Stimulated activated effector memory CD8-positive, alpha-beta T cell treated with anti-CD3 and anti-CD28 coated beads, Interleukin-12 subunit alpha, Interleukin-12 subunit beta, amount 100 ng/mL, for 72 hours (primary cell): Measurements from ENCODE around the gene NOTCH3.

Experiments used
- ATAC-seq: fragments of 150-1000 bp; cut with Tn5 transposase; 2 replicates; pipeline ENCODE4 v1.10.0; 2021
- DNase-seq, 2 donors: peaks; one replicate each; pipeline ENCODE4 v3.0.0; 2021 to 2022; ENCODE audit warnings: low spot score in 2 of 2
- H3K27ac Mint-ChIP-seq: one replicate; pipeline ENCODE4 v1.8.0; 2022; ENCODE audit warnings: mild to moderate bottlenecking, mixed read lengths
- H3K36me3 Mint-ChIP-seq: one replicate; pipeline ENCODE4 v1.8.0; 2022; ENCODE audit warnings: mild to moderate bottlenecking, mixed read lengths
- H3K4me1 Mint-ChIP-seq: one replicate; pipeline ENCODE4 v1.8.0; 2022; ENCODE audit warnings: mixed read lengths
- H3K4me3 Mint-ChIP-seq: one replicate; pipeline ENCODE4 v1.8.0; 2022; ENCODE audit warnings: mild to moderate bottlenecking, mixed read lengths
- H3K9me3 Mint-ChIP-seq: one replicate; pipeline ENCODE4 v1.8.0; 2022; ENCODE audit warnings: mixed read lengths

The NOTCH3 gene

DNA sequence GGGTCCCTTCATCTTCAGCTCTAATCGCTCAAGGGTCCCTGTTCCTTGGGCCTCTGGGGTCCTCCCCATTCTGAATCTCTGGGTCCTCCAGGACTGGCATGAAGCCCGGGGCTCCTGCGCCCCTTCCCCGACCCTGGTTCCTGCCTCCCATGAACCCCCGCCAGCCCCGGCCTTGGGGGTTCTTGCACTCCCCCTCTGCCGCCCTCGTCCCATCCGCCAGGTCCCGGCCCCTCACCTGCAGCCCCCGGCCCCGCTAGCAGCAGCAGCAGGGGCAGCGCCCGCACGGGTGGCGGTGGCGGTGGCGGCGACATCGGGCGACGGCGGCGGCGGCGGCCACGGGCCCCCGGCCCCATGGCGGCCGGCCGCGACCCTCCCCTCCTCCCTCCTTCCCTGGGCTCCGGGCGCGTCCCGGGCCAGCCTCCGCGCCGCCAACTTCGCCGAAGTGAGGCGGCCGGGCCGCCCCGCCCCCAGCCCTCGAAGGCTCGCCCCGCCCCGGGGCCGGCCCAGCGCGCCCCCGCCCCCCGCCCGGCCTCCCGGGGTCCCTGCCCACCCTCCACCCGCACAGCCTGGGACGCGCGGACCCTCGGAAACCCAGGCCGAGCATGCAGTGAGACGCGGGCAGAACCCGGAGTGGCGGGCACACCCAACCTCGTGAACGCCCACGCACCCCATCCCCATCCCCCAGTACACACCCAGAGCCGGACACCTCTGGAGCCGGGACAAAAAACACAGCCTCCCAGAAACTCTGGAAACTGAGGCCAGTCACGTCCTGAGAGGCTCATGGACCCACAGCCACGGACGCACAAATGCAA lies at the start of gene NOTCH3:
NOTCH3 (minus strand) TSS at position 443 of the 812 bp plus-strand sequence; CDS start at position 353, 90 bp downstream.
- Mint-ChIP-seq H3K27ac (no peak within 1 kb of the TSS), H3K36me3 (no peaks in the 10 kb centered on the region), H3K9me3 (no peaks in the 10 kb centered on the region), H3K4me3 (peak within 1 kb of the TSS; percentile 33), H3K4me1 (peaks cover 7% of the 10 kb centered on the region)
- no peak for ATAC-seq
- DNase-seq = no peak

DNA sequence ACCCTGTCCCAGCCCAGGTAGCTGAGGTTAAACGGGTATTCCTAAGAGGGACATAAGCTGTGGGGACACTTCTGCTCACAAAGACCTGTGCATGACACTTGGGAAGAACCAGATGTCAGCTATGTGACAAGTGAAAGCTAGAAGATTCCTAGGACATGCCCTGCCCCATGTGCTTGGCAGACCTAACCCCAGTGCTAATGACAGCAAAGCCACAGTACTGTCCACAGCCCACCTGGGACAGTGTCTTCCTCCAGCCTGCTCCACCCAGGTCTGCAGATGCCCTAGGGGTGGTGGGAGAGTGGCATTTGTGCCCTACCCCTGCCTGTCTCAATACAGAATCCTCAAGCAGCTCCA lies 49.8 kb upstream of the NOTCH3 start:
- peaks cover 97% of the 10 kb centered on the region for H3K36me3 Mint-ChIP-seq
- peaks cover 27% of the 10 kb centered on the region for H3K4me1 Mint-ChIP-seq
- no peaks in the 10 kb centered on the region for H3K9me3 Mint-ChIP-seq
- DNase-seq = no peak
- no peak overlapping the region for H3K4me3 Mint-ChIP-seq
- ATAC-seq = no peak
- no peak overlapping the region for H3K27ac Mint-ChIP-seq

DNA sequence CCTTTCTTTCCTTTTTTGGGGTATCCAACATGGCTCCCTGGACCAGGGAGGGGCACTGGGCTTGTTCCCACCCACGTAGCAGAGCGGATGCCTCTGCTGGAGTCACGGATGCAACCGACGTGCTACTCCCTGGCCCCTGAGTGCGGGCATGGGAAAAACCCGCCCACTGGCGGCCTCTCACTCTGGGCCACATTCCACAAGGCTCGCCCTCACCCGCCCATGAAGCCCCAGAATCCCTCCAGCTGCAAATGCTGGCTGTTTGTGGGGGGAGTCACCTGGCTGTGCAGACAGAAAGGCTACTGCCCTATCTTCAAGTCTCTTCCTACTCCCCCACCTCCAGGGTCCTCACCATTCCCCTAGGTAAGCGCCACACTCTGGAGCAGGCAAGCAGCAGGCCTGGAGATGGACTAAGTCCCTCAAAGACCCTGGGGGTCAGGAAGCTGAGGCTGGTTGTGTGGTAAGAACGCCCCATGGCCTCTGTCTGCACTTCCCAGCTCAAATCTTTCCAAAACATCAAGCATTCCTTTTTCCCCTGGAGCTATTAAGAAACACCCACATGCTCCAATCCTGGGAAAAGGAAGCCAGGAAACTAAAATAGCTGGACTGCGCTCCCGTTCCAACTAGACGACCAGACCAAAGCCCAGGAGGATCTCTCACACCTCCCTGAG lies 49.3 kb upstream of the NOTCH3 start:
- peaks cover 28% of the 10 kb centered on the region for H3K4me1 Mint-ChIP-seq
- peaks cover 93% of the 10 kb centered on the region for H3K36me3 Mint-ChIP-seq
- no peak overlapping the region for H3K27ac Mint-ChIP-seq
- DNase-seq = no peak
- ATAC-seq = no peak
- no peak overlapping the region for H3K4me3 Mint-ChIP-seq
- no peaks in the 10 kb centered on the region for H3K9me3 Mint-ChIP-seq

DNA sequence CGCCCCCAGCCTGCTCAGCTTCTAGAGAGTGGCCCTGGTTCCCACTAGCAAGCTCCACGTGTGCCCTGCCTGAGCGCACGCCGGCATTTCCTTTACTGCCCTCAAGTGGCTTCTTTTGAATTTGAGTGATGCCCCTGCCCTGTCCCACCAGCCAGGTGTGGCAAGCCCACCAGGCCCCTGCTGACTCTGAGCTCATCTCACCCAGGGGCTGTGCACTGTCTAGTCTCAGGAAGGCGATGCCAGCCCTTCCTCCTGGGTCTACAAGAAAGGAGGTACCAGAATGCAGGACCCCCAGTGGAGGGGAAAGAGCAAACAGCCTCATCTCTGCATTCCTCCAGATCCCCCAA lies 48.7 kb upstream of the NOTCH3 start:
- Mint-ChIP-seq H3K9me3 (no peaks in the 10 kb centered on the region), H3K36me3 (peaks cover 93% of the 10 kb centered on the region), H3K27ac (no peak overlapping the region), H3K4me1 (peaks cover 31% of the 10 kb centered on the region), H3K4me3 (no peak overlapping the region)
- DNase-seq (no peak), ATAC-seq (no peak)

DNA sequence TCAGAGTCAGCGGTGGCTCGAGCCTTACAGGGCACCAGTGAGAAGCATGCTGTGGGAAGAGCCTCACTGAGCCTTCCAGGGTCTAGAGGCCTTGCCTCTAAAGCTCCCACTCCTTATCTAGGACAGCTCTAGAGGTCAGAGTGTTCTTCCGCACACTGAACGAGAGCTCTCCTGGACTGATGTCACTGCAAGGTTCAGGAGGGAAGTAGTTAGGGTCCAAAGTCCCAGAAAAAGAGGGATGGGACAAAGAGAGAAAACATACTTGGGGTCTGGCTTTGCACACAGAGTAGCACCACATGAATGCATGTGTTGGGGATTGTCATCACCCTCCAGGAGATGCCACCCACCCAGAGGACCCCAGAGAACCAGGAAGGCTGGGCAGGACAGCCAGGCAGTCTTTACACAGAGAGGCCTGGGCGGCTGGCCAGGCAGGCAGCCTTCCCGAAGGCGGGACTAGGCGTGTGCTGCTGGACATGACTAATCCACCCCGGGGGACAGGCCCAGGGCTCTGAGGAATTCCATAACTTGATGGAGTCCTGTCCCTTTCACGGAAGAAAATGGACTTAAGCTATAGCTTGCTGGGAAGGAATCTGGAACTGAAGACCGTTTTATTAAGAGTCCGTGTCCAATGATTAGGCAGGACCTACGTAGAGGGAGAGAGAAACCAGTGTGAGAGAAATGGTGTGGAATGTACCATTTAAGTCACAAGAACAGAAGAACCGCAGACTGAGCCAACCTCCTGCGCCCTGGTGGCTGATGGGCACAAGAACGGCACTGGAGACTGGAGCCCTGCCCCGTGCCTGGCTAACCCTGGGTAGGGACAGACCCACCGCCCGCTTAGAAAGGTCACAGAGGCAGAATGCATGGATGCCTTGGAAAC lies 48.1 kb upstream of the NOTCH3 start:
- Mint-ChIP-seq H3K36me3 (peaks cover 93% of the 10 kb centered on the region), H3K27ac (no peak overlapping the region)

DNA sequence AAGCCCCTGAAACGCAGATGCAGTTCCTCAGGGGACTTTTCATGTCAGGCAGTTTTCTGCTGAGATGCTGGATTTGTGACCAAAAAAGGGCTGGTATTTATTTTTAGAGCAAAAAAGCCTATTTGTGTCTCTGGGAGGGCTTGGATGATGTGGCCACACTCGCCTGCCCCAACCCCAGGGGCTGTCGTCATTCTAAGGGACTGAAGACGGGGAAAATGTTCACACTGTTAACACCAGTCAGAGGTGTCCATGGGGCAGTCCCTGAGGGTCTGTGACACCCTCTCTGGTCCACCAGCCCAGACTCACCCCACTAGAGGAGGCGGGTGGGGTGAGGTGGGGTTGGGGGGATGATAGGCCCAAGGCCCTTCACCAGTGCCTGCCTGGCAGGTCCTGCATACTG lies 47.3 kb upstream of the NOTCH3 start:
- Mint-ChIP-seq H3K4me1 (peaks cover 37% of the 10 kb centered on the region), H3K27ac (no peak overlapping the region), H3K4me3 (no peak overlapping the region), H3K36me3 (peaks cover 93% of the 10 kb centered on the region), H3K9me3 (no peaks in the 10 kb centered on the region)
- DNase-seq (no peak), ATAC-seq (no peak)

More for the DNA sequence above, 48.1 kb upstream of the NOTCH3 start:
- DNase-seq = no peak
- ATAC-seq = no peak
- Mint-ChIP-seq H3K4me1 (peaks cover 32% of the 10 kb centered on the region), H3K9me3 (no peaks in the 10 kb centered on the region), H3K4me3 (no peak overlapping the region)

DNA sequence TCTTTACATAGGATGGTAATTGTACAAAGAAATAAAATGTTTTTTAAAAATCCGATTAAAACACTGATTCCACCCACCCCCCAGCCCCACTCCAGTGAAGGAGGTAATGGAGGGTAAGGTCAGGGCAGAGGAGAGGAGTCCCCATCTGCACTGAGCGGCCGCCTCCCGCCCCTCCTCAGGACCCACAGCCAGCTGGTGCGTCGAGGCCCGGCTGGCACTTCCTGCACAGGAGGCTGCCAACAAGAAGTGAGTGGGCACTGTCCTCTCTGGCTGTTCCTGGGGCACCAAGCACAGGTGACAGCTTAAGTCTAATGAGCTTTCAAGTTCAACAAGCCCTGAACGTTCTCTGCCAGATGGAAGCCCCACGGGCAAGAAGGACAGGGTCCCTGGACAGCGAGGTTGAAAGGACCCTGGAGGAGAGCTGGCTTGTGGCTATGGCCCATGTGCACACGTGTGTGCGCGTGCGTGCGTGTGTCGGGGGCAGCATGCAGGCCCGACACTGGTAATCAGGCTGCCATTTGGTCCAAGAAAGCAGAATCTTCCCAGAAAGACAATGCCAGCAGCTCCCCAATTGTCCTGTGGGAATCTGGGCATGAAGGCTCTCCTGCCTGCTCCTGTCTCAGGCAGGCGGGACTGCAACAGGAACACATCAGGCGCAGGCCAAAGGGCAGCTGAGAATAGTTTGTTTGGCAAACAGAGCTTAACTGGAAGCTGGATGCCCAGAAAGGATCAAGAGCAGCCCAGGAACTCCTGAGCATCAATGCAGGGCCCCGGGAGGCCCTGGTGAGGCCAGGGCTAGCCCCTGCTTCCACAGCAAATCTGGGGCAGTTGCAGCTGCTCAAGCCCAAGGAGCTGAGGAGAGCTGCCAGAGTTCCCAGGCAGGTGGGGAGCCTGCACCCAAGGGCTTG lies 46.6 kb upstream of the NOTCH3 start:
- H3K4me3 Mint-ChIP-seq = no peak overlapping the region
- H3K9me3 Mint-ChIP-seq = no peaks in the 10 kb centered on the region
- DNase-seq (no peak), ATAC-seq (no peak)
- H3K27ac Mint-ChIP-seq = no peak overlapping the region
- peaks cover 34% of the 10 kb centered on the region for H3K4me1 Mint-ChIP-seq
- H3K36me3 Mint-ChIP-seq = peaks cover 91% of the 10 kb centered on the region

DNA sequence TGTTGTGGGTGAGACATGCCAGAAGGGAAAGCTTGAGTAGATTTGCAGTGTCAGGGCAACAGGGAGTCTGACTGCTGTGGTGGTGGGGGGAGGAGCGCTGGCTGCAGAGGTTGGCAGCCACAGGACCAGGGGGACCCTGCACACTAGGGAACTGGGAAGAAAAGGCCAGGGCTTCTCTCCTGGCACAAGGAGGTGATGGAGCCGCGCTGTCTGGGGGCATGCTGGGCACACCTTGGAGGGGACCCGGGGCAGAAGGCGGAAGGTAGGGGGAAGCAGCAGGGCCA lies 45.3 kb upstream of the NOTCH3 start:
- no peak overlapping the region for H3K4me3 Mint-ChIP-seq
- no peak for ATAC-seq

DNA sequence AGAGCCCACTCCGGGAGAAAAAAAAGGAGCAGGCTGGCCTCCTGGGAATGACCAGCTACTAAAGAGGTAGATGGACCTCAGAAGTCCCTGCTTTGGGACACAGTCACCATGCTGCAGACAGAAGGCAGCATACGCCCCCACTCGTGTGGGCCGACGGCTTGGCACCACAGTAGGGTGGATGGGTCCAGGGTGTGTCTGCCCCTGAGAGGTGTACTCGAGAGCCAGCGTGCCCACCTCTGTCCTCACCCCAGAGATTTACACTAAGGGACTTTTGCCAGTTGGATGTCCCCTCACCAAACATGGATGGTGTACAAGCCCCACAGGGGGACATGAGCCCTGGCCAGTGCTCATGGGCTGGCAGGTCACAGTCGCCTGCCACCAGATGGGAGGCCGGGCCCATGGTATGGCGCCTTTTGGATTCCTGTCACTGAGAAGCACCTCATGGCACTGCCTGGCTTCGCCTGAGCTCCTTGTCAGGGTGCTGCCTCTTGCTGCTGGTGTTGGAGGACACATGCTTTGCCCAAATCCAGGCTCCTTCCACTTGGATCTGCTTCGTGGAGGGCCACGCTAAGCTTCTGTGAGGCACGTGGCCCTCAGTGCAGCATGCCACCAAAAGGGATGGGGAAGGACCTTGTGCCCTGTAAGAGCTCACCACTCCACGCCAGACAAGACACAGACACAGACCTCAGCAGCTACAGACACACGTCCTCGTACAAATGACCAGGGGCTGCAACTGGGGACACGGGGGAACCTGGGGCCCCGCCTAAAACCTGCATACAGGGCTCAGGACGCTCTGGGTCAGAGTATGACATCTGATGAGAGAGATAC lies 44.8 kb upstream of the NOTCH3 start:
- no peak overlapping the region for H3K4me3 Mint-ChIP-seq
- H3K9me3 Mint-ChIP-seq = no peaks in the 10 kb centered on the region
- no peak for ATAC-seq
- H3K27ac Mint-ChIP-seq = peak overlapping the region; percentile 74
- H3K4me1 Mint-ChIP-seq = peaks cover 31% of the 10 kb centered on the region
- DNase-seq = no peak
- H3K36me3 Mint-ChIP-seq = peaks cover 92% of the 10 kb centered on the region

More for the DNA sequence above, 45.3 kb upstream of the NOTCH3 start:
- Mint-ChIP-seq H3K9me3 (no peaks in the 10 kb centered on the region), H3K4me1 (peaks cover 31% of the 10 kb centered on the region), H3K36me3 (peaks cover 92% of the 10 kb centered on the region), H3K27ac (peak overlapping the region; percentile 67)
- DNase-seq = no peak

DNA sequence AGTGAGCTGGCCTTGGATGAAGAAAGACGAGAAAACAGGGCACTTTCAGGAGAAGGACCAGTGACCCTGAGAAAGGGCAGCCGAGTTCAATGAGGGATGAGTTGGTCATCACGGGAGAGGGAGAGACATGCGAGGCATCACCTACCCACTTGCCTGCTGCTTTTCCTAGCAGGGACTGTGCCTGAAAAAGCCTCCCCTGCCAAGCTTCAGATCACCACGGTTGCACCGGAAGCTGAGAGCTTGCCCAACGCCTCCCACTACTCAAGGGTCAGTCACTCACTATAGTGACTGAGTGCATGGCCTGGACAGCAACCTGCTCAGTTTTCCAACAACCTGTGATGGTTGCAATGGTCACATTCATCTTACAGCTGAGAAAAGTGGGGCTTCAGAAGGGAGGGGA lies 44.0 kb upstream of the NOTCH3 start:
- no peaks in the 10 kb centered on the region for H3K9me3 Mint-ChIP-seq
- ATAC-seq (no peak), DNase-seq (no peak)
- H3K36me3 Mint-ChIP-seq = peaks cover 92% of the 10 kb centered on the region
- H3K27ac Mint-ChIP-seq = peak overlapping the region; percentile 74
- H3K4me3 Mint-ChIP-seq = no peak overlapping the region
- peaks cover 31% of the 10 kb centered on the region for H3K4me1 Mint-ChIP-seq

DNA sequence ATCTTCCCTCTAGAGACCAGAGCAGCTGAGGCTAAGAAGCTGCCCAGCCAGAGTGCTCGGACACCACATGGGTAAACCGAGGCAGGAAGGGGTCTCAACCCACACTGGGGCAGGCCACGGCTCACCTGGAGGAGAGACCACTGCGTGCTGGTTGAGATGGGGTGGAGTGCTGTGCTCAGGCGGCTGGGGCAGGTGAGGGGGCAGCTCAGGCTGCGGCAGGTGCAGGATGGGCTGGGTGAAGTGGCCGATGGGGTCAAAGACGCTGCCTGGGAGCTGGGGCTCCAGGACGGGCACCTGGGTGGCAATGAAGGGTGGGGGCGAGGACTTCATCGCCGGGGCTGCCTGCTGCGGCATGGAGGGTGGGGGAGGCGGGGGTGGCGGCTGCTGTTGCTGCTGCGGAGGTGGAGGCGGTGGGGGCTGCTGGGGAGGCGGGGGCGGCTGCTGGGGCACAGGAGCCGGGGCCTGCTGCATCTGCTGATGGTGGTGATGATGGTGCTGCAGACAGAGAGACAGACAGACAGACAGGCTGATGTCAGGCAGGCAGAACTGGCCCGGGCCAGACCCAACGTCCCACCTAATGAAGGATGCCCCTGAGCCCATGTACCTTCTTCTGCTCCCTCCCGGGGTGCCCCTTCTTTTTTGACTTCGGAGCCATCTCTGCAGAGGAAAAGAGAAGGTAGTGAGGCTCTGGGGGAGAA lies 43.5 kb upstream of the NOTCH3 start:
- ATAC-seq (no peak), DNase-seq (no peak)
- peaks cover 92% of the 10 kb centered on the region for H3K36me3 Mint-ChIP-seq
- H3K9me3 Mint-ChIP-seq = no peaks in the 10 kb centered on the region
- peaks cover 31% of the 10 kb centered on the region for H3K4me1 Mint-ChIP-seq
- H3K27ac Mint-ChIP-seq = peak overlapping the region; percentile 74
- H3K4me3 Mint-ChIP-seq = no peak overlapping the region

DNA sequence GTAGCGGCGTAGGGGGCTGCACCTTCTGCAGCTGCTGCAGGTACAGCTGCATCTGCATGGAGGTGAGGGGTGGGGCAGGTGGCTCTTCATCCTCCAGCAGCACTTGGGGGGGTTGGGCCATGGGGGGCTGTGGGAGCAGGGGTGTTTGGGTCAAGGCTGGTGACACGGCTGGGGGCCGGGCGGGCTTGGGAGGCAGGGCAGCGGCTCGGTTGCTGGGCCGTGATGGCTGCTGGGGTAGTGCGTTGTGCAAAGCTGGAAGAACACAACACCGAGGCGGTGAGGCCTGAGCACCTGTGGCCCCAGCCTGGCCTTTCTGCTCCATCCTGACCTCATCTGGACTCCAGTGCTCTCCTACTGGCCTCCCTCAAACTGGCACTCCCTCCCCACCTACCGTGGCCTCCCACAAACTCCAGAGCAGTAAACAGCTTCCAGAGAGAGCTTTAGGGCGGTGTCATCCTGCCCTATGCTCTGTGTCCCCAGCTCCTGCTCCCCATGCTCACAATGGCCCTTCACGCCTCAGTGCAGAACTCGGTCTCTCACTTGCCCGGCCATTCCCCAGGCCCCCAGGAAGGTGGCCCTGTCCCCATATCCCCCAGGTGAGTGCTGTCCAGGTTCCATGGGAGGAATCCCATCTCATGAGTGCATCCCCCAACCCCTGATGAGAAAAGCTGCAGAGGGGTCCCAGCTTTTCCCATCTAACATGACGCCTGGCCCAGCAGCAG lies 42.6 kb upstream of the NOTCH3 start:
- H3K4me1 Mint-ChIP-seq = peaks cover 24% of the 10 kb centered on the region
- no peak overlapping the region for H3K4me3 Mint-ChIP-seq
- DNase-seq (no peak), ATAC-seq (no peak)
- H3K36me3 Mint-ChIP-seq = peaks cover 92% of the 10 kb centered on the region
- peak overlapping the region; percentile 53 for H3K27ac Mint-ChIP-seq
- H3K9me3 Mint-ChIP-seq = no peaks in the 10 kb centered on the region

DNA sequence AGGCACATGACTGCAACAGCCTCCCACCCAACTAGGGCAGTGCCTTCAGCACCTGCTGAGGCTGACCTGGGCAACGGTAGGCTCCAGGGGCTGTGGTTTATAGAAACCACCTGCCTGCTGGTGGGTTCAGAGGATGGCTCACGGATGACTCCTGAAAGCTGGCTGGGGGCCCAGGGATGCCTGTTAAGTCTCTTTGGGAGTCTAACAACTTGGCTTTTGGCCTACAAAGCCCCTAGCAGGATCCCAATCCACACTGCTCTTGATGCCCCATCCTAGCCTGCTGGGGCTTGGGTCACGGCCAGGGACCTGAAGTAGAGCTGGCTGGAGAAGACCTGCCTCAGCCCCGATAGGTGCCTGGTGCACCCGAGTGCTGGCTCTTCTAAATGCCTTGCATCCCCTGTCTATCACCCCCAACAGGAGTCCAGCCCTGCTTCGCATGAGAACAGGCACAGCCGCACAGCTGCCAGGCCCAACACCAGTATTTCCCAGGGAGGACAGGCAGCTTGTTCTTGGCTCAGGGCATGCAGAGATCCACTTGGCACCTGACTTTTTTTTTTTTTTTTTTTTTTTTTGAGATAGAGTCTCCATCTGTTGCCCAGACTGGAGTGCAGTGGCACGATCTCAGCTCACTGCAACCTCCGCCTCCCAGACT lies 40.6 kb upstream of the NOTCH3 start:
- no peak for DNase-seq
- no peak for ATAC-seq
- Mint-ChIP-seq H3K4me1 (peaks cover 22% of the 10 kb centered on the region), H3K36me3 (peaks cover 93% of the 10 kb centered on the region), H3K4me3 (no peak overlapping the region), H3K9me3 (no peaks in the 10 kb centered on the region), H3K27ac (peak overlapping the region; percentile 64)
